GM23338 (cell line): ENCODE results near the gene KRT16. TPM values are rescaled to one million over a fixed set of nuclear protein-coding genes. Genes with fewer than 3 reads are reported as not detected.

Experiments used
- ATAC-seq: fragments of 200-7000 bp; cut with Tn5 transposase; 3 replicates; pipeline ENCODE4 v1.9.1; 2020
- DNase-seq: peaks from one replicate; pipeline ENCODE4 v3.0.0-alpha.2; 2015; ENCODE audit warnings: low spot score
- H2AFZ ChIP-seq: fragments of 200-600 bp; sonication (generic); 2 replicates; pipeline ENCODE4 v1.8.0; 2016; ENCODE audit warnings: antibody characterized with exemption, mild to moderate bottlenecking, moderate library complexity
- H3F3A ChIP-seq: fragments of 200-600 bp; sonication (generic); replicated peaks from 2 replicates; pipeline ENCODE4 v1.8.0; 2017; ENCODE audit warnings: antibody characterized with exemption, mixed run types, low read depth
- H3K27ac ChIP-seq: fragments of 200-600 bp; sonication (generic); 2 replicates; pipeline ENCODE4 v1.6.1; 2016; ENCODE audit warnings: low read depth
- H3K27me3 ChIP-seq: fragments of 200-600 bp; sonication (generic); 2 replicates; pipeline ENCODE4 v1.8.0; 2016; ENCODE audit warnings: mild to moderate bottlenecking, mixed run types, moderate library complexity; ENCODE audit not compliant: insufficient read depth
- H3K36me3 ChIP-seq: fragments of 200-600 bp; sonication (generic); 2 replicates; pipeline ENCODE4 v1.8.0; 2016; ENCODE audit warnings: mild to moderate bottlenecking; ENCODE audit not compliant: insufficient read depth
- H3K4me1 ChIP-seq: fragments of 200-600 bp; sonication (generic); 2 replicates; pipeline ENCODE4 v1.8.0; 2016; ENCODE audit warnings: mild to moderate bottlenecking, moderate library complexity; ENCODE audit not compliant: insufficient read depth
- H3K4me2 ChIP-seq: fragments of 200-600 bp; sonication (generic); 2 replicates; pipeline ENCODE4 v1.7.1; 2017; ENCODE audit warnings: mixed run types
- H3K4me3 ChIP-seq: fragments of 200-600 bp; sonication (generic); 2 replicates; pipeline ENCODE4 v1.6.1; 2016; ENCODE audit warnings: mixed run types
- H3K79me2 ChIP-seq: fragments of 200-600 bp; sonication (generic); replicated peaks from 2 replicates; pipeline ENCODE4 v1.8.0; 2017; ENCODE audit warnings: mild to moderate bottlenecking; ENCODE audit not compliant: insufficient read depth
- H3K9me2 ChIP-seq: fragments of 200-600 bp; sonication (generic); 2 replicates; pipeline ENCODE4 v1.8.0; 2017; ENCODE audit not compliant: insufficient read depth
- H4K20me1 ChIP-seq: fragments of 200-600 bp; sonication (generic); replicated peaks from 2 replicates; pipeline ENCODE4 v1.8.0; 2017; ENCODE audit warnings: mild to moderate bottlenecking; ENCODE audit not compliant: insufficient read depth
- H3K27ac Mint-ChIP-seq: 2 replicates; pipeline ENCODE4 v1.8.0; 2020; ENCODE audit warnings: inconsistent platforms, mild to moderate bottlenecking, moderate library complexity, mixed read lengths
- H3K27me3 Mint-ChIP-seq: 3 replicates; pipeline ENCODE4 v1.8.0; 2022; ENCODE audit warnings: low read depth, mild to moderate bottlenecking, moderate library complexity, mixed read lengths, inconsistent platforms; ENCODE audit not compliant: insufficient read depth, poor library complexity
- H3K36me3 Mint-ChIP-seq: 3 replicates; pipeline ENCODE4 v1.8.0; 2021; ENCODE audit warnings: low read depth, mild to moderate bottlenecking, inconsistent platforms, moderate library complexity, mixed read lengths
- H3K4me1 Mint-ChIP-seq: 3 replicates; pipeline ENCODE4 v1.8.0; 2020; ENCODE audit warnings: mild to moderate bottlenecking, inconsistent platforms, mixed read lengths
- H3K4me3 Mint-ChIP-seq: 3 replicates; pipeline ENCODE4 v1.8.0; 2021; ENCODE audit warnings: moderate library complexity, mild to moderate bottlenecking, inconsistent platforms, mixed read lengths
- H3K9me3 Mint-ChIP-seq: 3 replicates; pipeline ENCODE4 v1.8.0; 2020; ENCODE audit warnings: moderate library complexity, mild to moderate bottlenecking, inconsistent platforms, mixed read lengths
- CREB1 ChIP-seq: fragments of 250-450 bp; sonication (Bioruptor Pico); IDR thresholded peaks from 2 replicates; pipeline ENCODE4 v1.5.0; 2020; ENCODE audit warnings: low read depth, mild to moderate bottlenecking, moderate library complexity
- CTCF ChIP-seq, 2 experiments: fragments of 200-600 bp in 1 of 2; sonication (generic) in 1 of 2; conservative IDR thresholded peaks; 2 replicates each; pipeline versions ENCODE4 v1.5.1 to v1.6.1; 2016 to 2017; ENCODE audit warnings: antibody characterized with exemption in 2 of 2, low read depth in 2 of 2, mild to moderate bottlenecking in 2 of 2, moderate library complexity in 1 of 2
- ETS1 ChIP-seq: IDR thresholded peaks from 2 replicates; pipeline ENCODE4 v1.6.1; 2016; ENCODE audit warnings: antibody characterized with exemption
- EZH2 ChIP-seq: fragments of 200-600 bp; sonication (generic); IDR thresholded peaks from one replicate; pipeline ENCODE4 v1.8.0; 2017; ENCODE audit warnings: antibody characterized with exemption, mild to moderate bottlenecking, low read depth; ENCODE audit not compliant: unreplicated experiment
- EZH2phosphoT487 ChIP-seq: fragments of 200-600 bp; sonication (generic); IDR thresholded peaks from one replicate; pipeline ENCODE4 v1.8.1; 2018; ENCODE audit warnings: antibody characterized with exemption; ENCODE audit not compliant: unreplicated experiment
- JUNB ChIP-seq: IDR thresholded peaks from one replicate; pipeline ENCODE4 v1.6.1; 2016; ENCODE audit warnings: antibody characterized with exemption; ENCODE audit not compliant: unreplicated experiment
- POLR2AphosphoS5 ChIP-seq: IDR thresholded peaks from 2 replicates; pipeline ENCODE4 v1.6.1; 2016; ENCODE audit warnings: antibody characterized with exemption, low read depth
- STAT1 ChIP-seq: IDR thresholded peaks from one replicate; pipeline ENCODE4 v1.6.1; 2016; ENCODE audit warnings: antibody characterized with exemption; ENCODE audit not compliant: unreplicated experiment
- ZNF114 ChIP-seq: fragments of 250-450 bp; sonication (Bioruptor Pico); IDR thresholded peaks from 2 replicates; pipeline ENCODE4 v1.5.0; 2020; ENCODE audit warnings: mild to moderate bottlenecking, moderate library complexity
- ZNF331 ChIP-seq: fragments of 250-450 bp; sonication (Bioruptor Pico); IDR thresholded peaks from 2 replicates; pipeline ENCODE4 v1.5.0; 2020; ENCODE audit warnings: low read depth, mild to moderate bottlenecking, moderate library complexity
- ZNF462 ChIP-seq: fragments of 250-450 bp; sonication (Bioruptor Pico); IDR thresholded peaks from 2 replicates; pipeline ENCODE4 v1.5.0; 2020; ENCODE audit warnings: mild to moderate bottlenecking, moderate library complexity
- polyA plus RNA-seq: library from polyadenylated mRNA; unstranded; fragments of >200 nt; fragmentation: Nextera tagmentation; extraction: Ambion mirVana; gene quantifications from 2 replicates; pipeline ENCODE4 v1.2.1, GENCODE V29; 2016
- total RNA-seq: library from RNA; depleted of rRNA; stranded (reverse); fragments of >200 nt; shearing (Covaris generic); gene quantifications from 2 replicates; pipeline ENCODE4 v1.2.3, GENCODE V29; 2014

KRT16 gene
- total and polyA plus RNA-seq, 2 experiments from 2014 or later = not detected

- peaks cover 4% of the 10 kb centered on the region for H3K4me1 Mint-ChIP-seq
- H3K27me3 Mint-ChIP-seq = peaks cover 10% of the 10 kb centered on the region
- H3K9me3 Mint-ChIP-seq = peaks cover 2% of the 10 kb centered on the region
- Histone ChIP-seq H2AFZ (no peak overlapping the region), H3K27me3 (no peaks in the 10 kb centered on the region), H3K9me2 (no peaks in the 10 kb centered on the region), H3K27ac (no peak overlapping the region), H3K4me3 (no peak overlapping the region), H4K20me1 (no peaks in the 10 kb centered on the region), H3K4me2 (no peak overlapping the region), H3K79me2 (no peaks in the 10 kb centered on the region), H3F3A (no peaks in the 10 kb centered on the region), H3K4me1 (no peaks in the 10 kb centered on the region), H3K36me3 (no peaks in the 10 kb centered on the region)
- H3K4me3 Mint-ChIP-seq = no peak overlapping the region
- peak; percentile 45 for ATAC-seq
- H3K27ac Mint-ChIP-seq = no peak overlapping the region
- no peaks in the 10 kb centered on the region for H3K36me3 Mint-ChIP-seq
- no peak for TF ChIP-seq ZNF114 (CRISPR knock-in tag)
- TF ChIP-seq JUNB = no peak
- DNase-seq = peak; percentile 32
Measured at GRCh38 chr17:41592601-41593305, 19.8 kb downstream of the KRT16 start.

- H2AFZ ChIP-seq = no peak overlapping the region
- no peaks in the 10 kb centered on the region for H4K20me1 ChIP-seq
- H3K4me1 ChIP-seq = no peaks in the 10 kb centered on the region
- H3K27me3 ChIP-seq = no peaks in the 10 kb centered on the region
- no peak overlapping the region for H3K4me2 ChIP-seq
- no peaks in the 10 kb centered on the region for H3K36me3 Mint-ChIP-seq
- ATAC-seq (peak; percentile 37; the same call in 1 of the 3 replicates), DNase-seq (peak; percentile 17)
- H3K27ac Mint-ChIP-seq = no peak overlapping the region
- peaks cover 4% of the 10 kb centered on the region for H3K4me1 Mint-ChIP-seq
- H3K9me3 Mint-ChIP-seq = no peaks in the 10 kb centered on the region; the same call in 2 of the 3 replicates
- no peak overlapping the region for H3K27ac ChIP-seq
- H3F3A ChIP-seq = no peaks in the 10 kb centered on the region
- no peak overlapping the region for H3K4me3 Mint-ChIP-seq
- no peaks in the 10 kb centered on the region for H3K79me2 ChIP-seq
- no peak for TF ChIP-seq CREB1
- TF ChIP-seq ZNF114 (CRISPR knock-in tag) = no peak
- TF ChIP-seq EZH2 = no peak
- no peak for TF ChIP-seq POLR2AphosphoS5
- no peak for TF ChIP-seq EZH2phosphoT487
- TF ChIP-seq ZNF331 = no peak
- no peak for TF ChIP-seq STAT1
- TF ChIP-seq CTCF (conservative IDR thresholded peaks at IDR 0.05; ENCODE audit: low read depth in 2 of 2) = no peak
- TF ChIP-seq JUNB = no peak
- no peak for TF ChIP-seq ZNF462 (CRISPR knock-in tag)
- TF ChIP-seq ETS1 = no peak
- no peak overlapping the region for H3K4me3 ChIP-seq
- peaks cover 3% of the 10 kb centered on the region for H3K27me3 Mint-ChIP-seq
- H3K9me2 ChIP-seq = no peaks in the 10 kb centered on the region
- no peaks in the 10 kb centered on the region for H3K36me3 ChIP-seq
Measured at GRCh38 chr17:41589301-41589700, 23.3 kb downstream of the KRT16 start.
